K562 (cell line): ENCODE data around the gene PRKAG2. TPM values are rescaled to one million over a fixed set of nuclear protein-coding genes. Genes with fewer than 3 reads are reported as not detected.

Experiments used
- ATAC-seq: fragments of 200-7000 bp; cut with Tn5 transposase; 3 replicates; pipeline ENCODE4 v1.9.1; 2020; ENCODE audit warnings: moderate library complexity
- BruUV-seq: library from RNA; stranded (reverse); fragments of 400-500 nt; replicated peaks from 2 replicates; lab custom pipeline; 2021; lab: Mats Ljungman, UMichigan
- CTCF ChIA-PET: fragments of 300-600 bp; formaldehyde crosslinking; extraction: SDS; loops from one replicate; lab custom pipeline; 2021; ENCODE audit warnings: low intra/inter-chr PET ratio; lab: Yijun Ruan, JAX
- POLR2A ChIA-PET: fragments of 300-600, 350-650 bp; sonication (Branson Sonifier 250); formaldehyde crosslinking; extraction: SDS; loops from one replicate; lab custom pipeline; 2021; ENCODE audit warnings: antibody characterized with exemption, inconsistent platforms; lab: Yijun Ruan, JAX
- DNase-seq, 4 experiments: peaks; one replicate each; pipeline versions ENCODE4 v3.0.0 to v3.0.0-alpha.2; 2011 to 2018; ENCODE audit warnings: low spot score in 3 of 4, mixed read lengths in 3 of 4; ENCODE audit errors: extremely low read depth in 1 of 4
- FAIRE-seq: peaks from 2 replicates; lab custom pipeline; 2011; peaks lifted over from hg19 to GRCh38; lab: Jason Lieb, UNC
- H2AFZ ChIP-seq: 2 replicates; pipeline ENCODE4 v1.6.0; 2011; ENCODE audit warnings: low read depth, low read length, control low read depth, inconsistent platforms
- H3K27ac ChIP-seq: fragments of 200-600 bp; 3 replicates; pipeline ENCODE4 v1.8.0; 2011; ENCODE audit warnings: low read depth, mild to moderate bottlenecking, control low read depth, inconsistent platforms, low read length, moderate library complexity, mixed read lengths; ENCODE audit errors: extremely low read depth
- H3K27me3 ChIP-seq, 2 experiments: fragments of 300-600 bp in 1 of 2; 2 replicates in 1 of 2; 3 replicates in 1 of 2; pipeline versions ENCODE4 v1.6.0 to v1.8.0; 2011; ENCODE audit warnings: inconsistent platforms in 2 of 2, low read length in 2 of 2, mild to moderate bottlenecking in 1 of 2, mixed read lengths in 1 of 2, moderate library complexity in 1 of 2; ENCODE audit not compliant: control insufficient read depth in 2 of 2, insufficient read depth in 2 of 2
- H3K36me3 ChIP-seq: fragments of 300-600 bp; 3 replicates; pipeline ENCODE4 v1.8.0; 2011; ENCODE audit warnings: mild to moderate bottlenecking, low read length, inconsistent platforms; ENCODE audit not compliant: control insufficient read depth, insufficient read depth
- H3K4me1 ChIP-seq, 2 experiments: fragments of 200-600 bp in 1 of 2; replicated peaks in 1 of 2; 2 replicates in 1 of 2; 3 replicates in 1 of 2; pipeline versions ENCODE4 v1.5.1 to v1.8.0; 2011; ENCODE audit warnings: inconsistent platforms in 2 of 2, low read length in 2 of 2, mild to moderate bottlenecking in 1 of 2, mixed read lengths in 1 of 2, moderate library complexity in 1 of 2; ENCODE audit not compliant: control insufficient read depth in 2 of 2, insufficient read depth in 2 of 2
- H3K4me2 ChIP-seq: 2 replicates; pipeline ENCODE4 v1.6.1; 2011; ENCODE audit warnings: low read length, control low read depth, inconsistent platforms, mixed read lengths; ENCODE audit not compliant: insufficient read depth
- H3K4me3 ChIP-seq: fragments of 200-600 bp; sonication (generic), shearing (Covaris generic); 2 replicates; pipeline ENCODE4 v1.5.1; 2016; ENCODE audit warnings: control low read depth, inconsistent platforms
- H3K79me2 ChIP-seq: fragments of 200-600 bp; 3 replicates; pipeline ENCODE4 v1.8.0; 2011; ENCODE audit warnings: low read length, inconsistent platforms; ENCODE audit not compliant: control insufficient read depth, insufficient read depth
- H3K9ac ChIP-seq, 2 experiments: 2 replicates each; pipeline versions ENCODE4 v1.6.0 to v1.6.1; 2011; ENCODE audit warnings: low read depth in 2 of 2, low read length in 2 of 2, control low read depth in 1 of 2, inconsistent platforms in 1 of 2, mild to moderate bottlenecking in 1 of 2, mixed read lengths in 1 of 2; ENCODE audit not compliant: insufficient read depth in 1 of 2
- H3K9me1 ChIP-seq: one replicate; pipeline ENCODE4 v1.6.0; 2011; ENCODE audit warnings: inconsistent platforms, mild to moderate bottlenecking, low read length, moderate library complexity; ENCODE audit not compliant: control insufficient read depth, insufficient read depth
- H3K9me3 ChIP-seq: replicated peaks from 2 replicates; pipeline ENCODE4 v1.5.1; 2011; ENCODE audit warnings: low read depth, low read length, inconsistent platforms; ENCODE audit not compliant: control insufficient read depth, insufficient read depth
- H4K20me1 ChIP-seq: replicated peaks from 2 replicates; pipeline ENCODE4 v1.6.1; 2011; ENCODE audit warnings: low read length, inconsistent platforms, mixed read lengths; ENCODE audit not compliant: control insufficient read depth, insufficient read depth
- EHMT2 ChIP-seq: fragments of 450-650 bp; IDR thresholded peaks from 2 replicates; pipeline ENCODE4 v1.6.1; 2018; ENCODE audit warnings: antibody characterized with exemption
- ID3 ChIP-seq, 2 experiments: fragments of 250-450 bp in 1 of 2; fragments of 450-650 bp in 1 of 2; sonication (Bioruptor Pico) in 1 of 2; IDR thresholded peaks; 2 replicates each; pipeline versions ENCODE4 v1.6.1 to v1.8.0; 2016 to 2021; ENCODE audit warnings: mild to moderate bottlenecking in 2 of 2, moderate library complexity in 2 of 2, missing compliant biosample characterization in 1 of 2, missing genetic modification characterization in 1 of 2
- ILK ChIP-seq: fragments of 450-650 bp; IDR thresholded peaks from 2 replicates; pipeline ENCODE4 v1.6.1; 2016; ENCODE audit warnings: missing genetic modification characterization, low read depth, mild to moderate bottlenecking, missing compliant biosample characterization, moderate library complexity, borderline replicate concordance
- IRF2 ChIP-seq: sonication (generic); formaldehyde crosslinking; IDR thresholded peaks from 2 replicates; pipeline ENCODE4 v1.8.1; 2022; ENCODE audit warnings: mild to moderate bottlenecking, missing genetic modification reagents
- MED1 ChIP-seq: sonication (generic); formaldehyde crosslinking; IDR thresholded peaks from 2 replicates; pipeline ENCODE4 v1.8.1; 2023; ENCODE audit warnings: missing genetic modification reagents, borderline replicate concordance
- POLR2A ChIP-seq: fragments of 450-650 bp; conservative IDR thresholded peaks from 2 replicates; pipeline ENCODE4 v1.6.1; 2016
- PYGO2 ChIP-seq: fragments of 450-650 bp; IDR thresholded peaks from 2 replicates; pipeline ENCODE4 v1.6.1; 2016; ENCODE audit warnings: mild to moderate bottlenecking, missing genetic modification characterization, moderate library complexity, missing compliant biosample characterization
- RFX7 ChIP-seq: fragments of 250-450 bp; sonication (Bioruptor Pico); IDR thresholded peaks from 2 replicates; pipeline ENCODE4 v1.5.1; 2021; ENCODE audit warnings: mild to moderate bottlenecking
- SMAD4 ChIP-seq: fragments of 250-450 bp; sonication (Bioruptor Pico); conservative IDR thresholded peaks from 2 replicates; pipeline ENCODE4 v1.8.0; 2021; ENCODE audit warnings: inconsistent platforms, mild to moderate bottlenecking, moderate library complexity
- ZBTB17 ChIP-seq: fragments of 450-650 bp; formaldehyde crosslinking; IDR thresholded peaks from 2 replicates; pipeline ENCODE4 v1.4.0; 2020; ENCODE audit warnings: mild to moderate bottlenecking
- ZC3H4 ChIP-seq: sonication (generic); formaldehyde crosslinking; IDR thresholded peaks from 2 replicates; pipeline ENCODE4 v1.9.0; 2021; ENCODE audit warnings: missing genetic modification reagents, borderline replicate concordance
- ZNF695 ChIP-seq: fragments of 450-650 bp; formaldehyde crosslinking; IDR thresholded peaks from 2 replicates; pipeline ENCODE4 v1.4.0; 2020; ENCODE audit warnings: mild to moderate bottlenecking, moderate library complexity
- WGBS: fragments of 100-300 bp; shearing (Covaris generic); methylation state at CpG from one replicate; pipeline ENCODE4 v1.1.6; 2016; ENCODE audit warnings: low coverage, mixed read lengths; ENCODE audit not compliant: insufficient coverage; ENCODE audit errors: missing lambda C conversion rate; 5-methylcytosine and 5-hydroxymethylcytosine counted together
- in situ Hi-C: fragments of 300-500 bp; cut with MboI; formaldehyde crosslinking; loops from 4 replicates; pipeline ENCODE4 v1.15.0; 2018; ENCODE audit warnings: inconsistent platforms, mixed read lengths
- intact Hi-C: fragments of 100-400 bp; cut with micrococcal nuclease; formaldehyde crosslinking; loops from 2 replicates; pipeline ENCODE4 v1.14.2; 2022
- polyA plus RNA-seq, 8 experiments: library from polyadenylated mRNA; depleted of rRNA in 4 of 8; stranded (reverse) in 5 of 8; unstranded in 3 of 8; fragments of >200 nt; fragmentation: Nextera tagmentation in 2 of 8; fragmentation: Illumina TruSeq in 1 of 8; extraction: Ambion mirVana in 2 of 8; extraction: Trizol in 1 of 8; gene quantifications; 2 replicates each; pipeline versions ENCODE4 v1.2.1 to v1.2.3, GENCODE V29; 2011 to 2014; ENCODE audit warnings: inconsistent platforms in 1 of 8, missing spikeins in 1 of 8
- total RNA-seq, 7 experiments: library from RNA; depleted of rRNA in 6 of 7; stranded (reverse); fragments of >200 nt in 6 of 7; fragmentation: Illumina TruSeq in 2 of 7; extraction: Trizol in 2 of 7; gene quantifications; 2 replicates each; pipeline versions ENCODE4 v1.2.1 to v1.2.3, GENCODE V29; 2011 to 2021; ENCODE audit warnings: low replicate concordance in 1 of 7
- TF ChIP-seq, protein P1 (sequence below): fragments of 450-650 bp; IDR thresholded peaks from 2 replicates; pipeline ENCODE4 v1.6.1; 2016; ENCODE audit warnings: antibody characterized with exemption
- TF ChIP-seq, protein P2 (sequence below): fragments of 200-800 bp; sonication (Bioruptor generic); IDR thresholded peaks from 2 replicates; pipeline ENCODE4 v1.6.1; 2016; ENCODE audit warnings: missing genetic modification characterization, missing compliant biosample characterization

PRKAG2 gene
- total and polyA plus RNA-seq, 9 of the 15 experiments (the other 6 are each of a cell fraction or from before 2014, with no cell fraction given) = 0.99 to 5.6 (median 3.3) TPM

DNA sequence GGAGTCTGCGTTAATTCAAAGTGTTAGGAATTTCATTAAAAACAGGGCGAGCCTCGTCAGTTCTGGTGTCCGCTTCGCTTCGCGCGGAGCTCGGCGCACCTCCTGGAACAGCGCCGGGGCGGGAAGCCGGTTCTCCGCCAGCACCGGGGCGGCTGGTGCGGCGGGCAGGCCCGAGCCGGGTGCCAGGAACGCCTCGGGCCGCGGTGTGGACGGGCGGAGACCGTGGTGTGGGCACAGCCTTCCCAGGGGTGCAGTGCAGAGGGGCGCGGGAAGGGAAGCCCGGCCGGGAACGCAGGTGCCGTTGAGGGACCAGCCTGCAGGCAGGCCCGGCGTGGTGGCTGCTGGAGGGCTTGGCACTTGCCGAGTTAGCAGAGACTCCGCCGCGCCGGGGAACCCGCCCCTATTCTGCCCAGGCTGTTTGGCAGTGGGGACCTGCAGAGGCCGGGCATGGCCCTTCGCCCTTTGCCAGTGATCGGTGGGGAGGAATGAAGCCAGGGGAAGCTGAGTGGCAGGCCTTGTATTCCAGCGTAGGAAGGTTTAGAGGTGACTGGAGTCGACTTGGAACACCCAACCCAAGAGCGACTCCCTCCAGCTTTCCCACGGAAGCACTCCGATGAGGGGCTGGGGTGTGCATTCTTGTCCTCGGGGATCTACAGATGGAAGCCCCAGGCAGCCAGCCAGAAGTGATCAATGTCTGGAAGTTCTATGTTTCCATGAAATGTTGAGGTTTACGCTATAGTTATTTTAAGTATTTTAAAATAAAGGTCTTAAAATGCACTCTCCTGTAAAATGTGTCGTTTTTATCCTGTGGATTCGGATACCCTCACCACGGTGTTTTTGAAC, 356.3 kb downstream of the PRKAG2 start:
- H3K9me3 ChIP-seq = peaks cover 5% of the 10 kb centered on the region
- H3K9me1 ChIP-seq = no peaks in the 10 kb centered on the region
- DNase-seq = no peak
- H2AFZ ChIP-seq = peak overlapping the region; percentile 91
- FAIRE-seq = no peak
- H3K4me3 ChIP-seq = peak overlapping the region; percentile 4; the same call in 1 of the 2 replicates
- no peak for ATAC-seq
- peaks cover 37% of the 10 kb centered on the region for H3K79me2 ChIP-seq
- H3K9ac ChIP-seq = peak overlapping the region; percentile 87 to 94; a peak in 3 of 4 replicates
- peaks cover 30% of the 10 kb centered on the region for H4K20me1 ChIP-seq
- TSS peak; percentile 85 for BruUV-seq
- peak overlapping the region; percentile 54 for H3K4me2 ChIP-seq
- H3K27me3 ChIP-seq = peaks cover 3 to 4% of the 10 kb centered on the region in 2 experiments; a peak in 2 of 5 replicates
- WGBS = 95% methylated on average over 50 of the region's 55 CpGs
- intact Hi-C loops = no loop called here
- ChIA-PET POLR2A (interaction anchor here (0.7 to 5.5 kb wide), 7 partner anchors 7 to 27 kb away, joined by 3 to 71 read pairs (median 3); no protein-coding TSS in a partner anchor), CTCF (no interaction called here)
- peaks cover 25% of the 10 kb centered on the region in 2 experiments; a peak in 4 of 5 replicates for H3K4me1 ChIP-seq
- peak overlapping the region; percentile 89 for H3K27ac ChIP-seq
- peaks cover 10% of the 10 kb centered on the region; the same call in 1 of the 3 replicates for H3K36me3 ChIP-seq
- in situ Hi-C loops = no loop called here
- TF ChIP-seq MED1 (CRISPR knock-in tag) = peak; percentile 96
- no peak for TF ChIP-seq POLR2A
- no peak for TF ChIP-seq ZNF695 (CRISPR knock-in tag)
- TF ChIP-seq ZC3H4 (CRISPR knock-in tag) = peak; percentile 83
- TF ChIP-seq, protein P1, sequence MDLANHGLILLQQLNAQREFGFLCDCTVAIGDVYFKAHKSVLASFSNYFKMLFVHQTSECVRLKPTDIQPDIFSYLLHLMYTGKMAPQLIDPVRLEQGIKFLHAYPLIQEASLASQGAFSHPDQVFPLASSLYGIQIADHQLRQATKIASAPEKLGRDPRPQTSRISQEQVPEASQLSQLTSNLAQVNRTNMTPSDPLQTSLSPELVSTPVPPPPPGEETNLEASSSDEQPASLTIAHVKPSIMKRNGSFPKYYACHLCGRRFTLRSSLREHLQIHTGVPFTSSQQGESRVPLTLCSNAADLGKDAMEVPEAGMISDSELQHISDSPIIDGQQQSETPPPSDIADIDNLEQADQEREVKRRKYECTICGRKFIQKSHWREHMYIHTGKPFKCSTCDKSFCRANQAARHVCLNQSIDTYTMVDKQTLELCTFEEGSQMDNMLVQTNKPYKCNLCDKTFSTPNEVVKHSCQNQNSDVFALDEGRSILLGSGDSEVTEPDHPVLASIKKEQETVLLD = no peak
- TF ChIP-seq, protein P2, sequence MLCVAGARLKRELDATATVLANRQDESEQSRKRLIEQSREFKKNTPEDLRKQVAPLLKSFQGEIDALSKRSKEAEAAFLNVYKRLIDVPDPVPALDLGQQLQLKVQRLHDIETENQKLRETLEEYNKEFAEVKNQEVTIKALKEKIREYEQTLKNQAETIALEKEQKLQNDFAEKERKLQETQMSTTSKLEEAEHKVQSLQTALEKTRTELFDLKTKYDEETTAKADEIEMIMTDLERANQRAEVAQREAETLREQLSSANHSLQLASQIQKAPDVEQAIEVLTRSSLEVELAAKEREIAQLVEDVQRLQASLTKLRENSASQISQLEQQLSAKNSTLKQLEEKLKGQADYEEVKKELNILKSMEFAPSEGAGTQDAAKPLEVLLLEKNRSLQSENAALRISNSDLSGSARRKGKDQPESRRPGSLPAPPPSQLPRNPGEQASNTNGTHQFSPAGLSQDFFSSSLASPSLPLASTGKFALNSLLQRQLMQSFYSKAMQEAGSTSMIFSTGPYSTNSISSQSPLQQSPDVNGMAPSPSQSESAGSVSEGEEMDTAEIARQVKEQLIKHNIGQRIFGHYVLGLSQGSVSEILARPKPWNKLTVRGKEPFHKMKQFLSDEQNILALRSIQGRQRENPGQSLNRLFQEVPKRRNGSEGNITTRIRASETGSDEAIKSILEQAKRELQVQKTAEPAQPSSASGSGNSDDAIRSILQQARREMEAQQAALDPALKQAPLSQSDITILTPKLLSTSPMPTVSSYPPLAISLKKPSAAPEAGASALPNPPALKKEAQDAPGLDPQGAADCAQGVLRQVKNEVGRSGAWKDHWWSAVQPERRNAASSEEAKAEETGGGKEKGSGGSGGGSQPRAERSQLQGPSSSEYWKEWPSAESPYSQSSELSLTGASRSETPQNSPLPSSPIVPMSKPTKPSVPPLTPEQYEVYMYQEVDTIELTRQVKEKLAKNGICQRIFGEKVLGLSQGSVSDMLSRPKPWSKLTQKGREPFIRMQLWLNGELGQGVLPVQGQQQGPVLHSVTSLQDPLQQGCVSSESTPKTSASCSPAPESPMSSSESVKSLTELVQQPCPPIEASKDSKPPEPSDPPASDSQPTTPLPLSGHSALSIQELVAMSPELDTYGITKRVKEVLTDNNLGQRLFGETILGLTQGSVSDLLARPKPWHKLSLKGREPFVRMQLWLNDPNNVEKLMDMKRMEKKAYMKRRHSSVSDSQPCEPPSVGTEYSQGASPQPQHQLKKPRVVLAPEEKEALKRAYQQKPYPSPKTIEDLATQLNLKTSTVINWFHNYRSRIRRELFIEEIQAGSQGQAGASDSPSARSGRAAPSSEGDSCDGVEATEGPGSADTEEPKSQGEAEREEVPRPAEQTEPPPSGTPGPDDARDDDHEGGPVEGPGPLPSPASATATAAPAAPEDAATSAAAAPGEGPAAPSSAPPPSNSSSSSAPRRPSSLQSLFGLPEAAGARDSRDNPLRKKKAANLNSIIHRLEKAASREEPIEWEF (CRISPR knock-in tag) = no peak
- TF ChIP-seq PYGO2 = no peak
- TF ChIP-seq ILK (tag) = no peak
- no peak for TF ChIP-seq ID3 (CRISPR knock-in tag; IDR thresholded peaks at IDR 0.05)
- TF ChIP-seq ID3 (tag; IDR thresholded peaks at IDR 0.05) = peak; percentile 91
- no peak for TF ChIP-seq ZBTB17 (CRISPR knock-in tag)
- TF ChIP-seq IRF2 (CRISPR knock-in tag) = 0 out of 2 replicates have a peak, but pooled peaks have one; percentile 53
- TF ChIP-seq RFX7 (CRISPR knock-in tag) = no peak
- no peak for TF ChIP-seq EHMT2
- 0 out of 2 replicates have a peak, but pooled peaks have one; percentile 0 for TF ChIP-seq SMAD4
